SK-N-SH (cell line): ENCODE data around the gene EDN2.

Experiments used
- CHD2 ChIP-seq: fragments of 150-350 bp; IDR thresholded peaks from 2 replicates; pipeline ENCODE4 v1.6.1; 2018; ENCODE audit warnings: low read length; ENCODE audit not compliant: partially characterized antibody
- CTCF ChIP-seq: fragments of 200-600 bp; sonication (generic); IDR thresholded peaks from 2 replicates; pipeline ENCODE4 v1.6.1; 2017; ENCODE audit warnings: antibody characterized with exemption, mild to moderate bottlenecking, moderate library complexity
- EP300 ChIP-seq, 2 experiments: IDR thresholded peaks; 2 replicates each; pipeline versions ENCODE4 v1.4.0 to v1.6.1; 2012; ENCODE audit warnings: borderline replicate concordance in 1 of 2, low read depth in 1 of 2, low read length in 1 of 2
- EZH2phosphoT487 ChIP-seq: fragments of 200-600 bp; sonication (generic); IDR thresholded peaks from 2 replicates; pipeline ENCODE4 v1.6.1; 2017; ENCODE audit warnings: low read depth, mixed run types, mild to moderate bottlenecking, antibody characterized with exemption, moderate library complexity, borderline replicate concordance
- RAD21 ChIP-seq: IDR thresholded peaks from 2 replicates; pipeline ENCODE4 v1.6.1; 2012; ENCODE audit warnings: mild to moderate bottlenecking, low read length
- RCOR1 ChIP-seq: fragments of 150-350 bp; IDR thresholded peaks from 2 replicates; pipeline ENCODE4 v1.6.1; 2017; ENCODE audit warnings: antibody characterized with exemption, low read length
- SIN3A ChIP-seq: IDR thresholded peaks from 2 replicates; pipeline ENCODE4 v1.6.1; 2012; ENCODE audit warnings: low read depth, mild to moderate bottlenecking, low read length, moderate library complexity, borderline replicate concordance
- TAF1 ChIP-seq: IDR thresholded peaks from 2 replicates; pipeline ENCODE4 v1.6.1; 2012; ENCODE audit warnings: low read depth, mild to moderate bottlenecking, low read length, moderate library complexity, borderline replicate concordance

DNA sequence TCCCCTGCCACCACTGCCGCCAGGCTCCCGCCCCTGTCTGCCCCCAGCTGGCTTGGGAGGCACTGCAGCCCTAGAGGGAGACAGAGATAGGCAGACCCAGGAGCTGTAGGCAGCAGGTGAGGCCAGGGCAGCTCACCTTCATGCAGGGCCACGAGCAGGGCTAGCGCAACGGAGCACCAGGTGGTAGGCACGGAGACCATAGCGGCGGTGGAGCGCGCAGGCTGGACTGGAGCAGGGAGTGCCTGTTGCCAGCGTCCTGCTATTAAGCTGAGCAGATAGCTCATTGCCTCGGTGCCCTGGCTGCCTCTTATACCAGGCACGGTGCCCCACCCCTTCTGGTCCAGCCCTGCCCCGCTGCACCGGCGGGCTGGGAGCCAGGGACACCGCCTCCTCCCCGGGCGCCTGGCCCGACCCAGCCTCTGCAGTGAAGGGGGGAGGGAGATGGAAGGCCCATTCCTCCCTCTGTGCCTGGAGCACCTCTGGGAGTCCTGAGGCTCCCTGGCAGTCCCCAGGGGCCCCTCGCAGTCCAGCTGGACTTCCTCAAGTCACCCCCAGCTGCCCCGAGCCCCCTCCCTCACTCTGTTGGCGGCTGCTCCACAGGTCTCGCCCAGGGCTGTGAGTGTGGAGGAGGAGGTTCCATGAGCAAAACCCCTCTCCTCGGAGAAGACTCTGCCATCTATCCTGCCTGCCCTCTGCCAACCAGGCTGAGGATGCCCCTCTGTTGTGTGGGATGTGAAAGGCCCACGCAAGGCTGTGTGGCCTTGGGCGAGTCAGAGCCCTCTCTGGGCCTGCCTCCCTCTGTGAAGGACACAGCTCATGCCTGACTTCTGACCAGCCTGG lies at the start of gene EDN2:
- peak; percentile 30 for TF ChIP-seq CTCF
- TF ChIP-seq TAF1 = no peak
- TF ChIP-seq EP300 (IDR thresholded peaks at IDR 0.05; ENCODE audit: borderline replicate concordance in 1 of 2, low read depth in 1 of 2, low read length in 1 of 2) = no peak
- no peak for TF ChIP-seq SIN3A
- no peak for TF ChIP-seq EZH2phosphoT487
- TF ChIP-seq RAD21 = peak; percentile 28
- TF ChIP-seq CHD2 = no peak
- TF ChIP-seq RCOR1 = no peak
